Nephron (organoid): ENCODE data around the gene DOK7.

ENCODE experiments used
- H3K27ac Mint-ChIP-seq, 3 experiments: 2 replicates each; pipeline ENCODE4 v1.8.0; 2020; ENCODE audit warnings: mixed read lengths in 3 of 3, mild to moderate bottlenecking in 2 of 3, moderate library complexity in 1 of 3
- H3K27me3 Mint-ChIP-seq: 2 replicates; pipeline ENCODE4 v1.8.0; 2021; ENCODE audit warnings: low read depth, mild to moderate bottlenecking, moderate library complexity, mixed read lengths
- H3K36me3 Mint-ChIP-seq: 2 replicates; pipeline ENCODE4 v1.8.0; 2020; ENCODE audit warnings: low read depth, mixed read lengths
- H3K4me1 Mint-ChIP-seq: 2 replicates; pipeline ENCODE4 v1.8.0; 2020; ENCODE audit warnings: mixed read lengths
- H3K4me3 Mint-ChIP-seq, 3 experiments: 2 replicates each; pipeline ENCODE4 v1.8.0; 2020; ENCODE audit warnings: mild to moderate bottlenecking in 3 of 3, mixed read lengths in 3 of 3, moderate library complexity in 2 of 3
- H3K9me3 Mint-ChIP-seq: 2 replicates; pipeline ENCODE4 v1.8.0; 2020; ENCODE audit warnings: mixed read lengths
- CTCF ChIP-seq, 3 experiments: fragments of 200-600 bp; sonication (generic); IDR thresholded peaks; one replicate each; pipeline ENCODE4 v1.5.0; 2021; ENCODE audit warnings: antibody characterized with exemption in 3 of 3; ENCODE audit not compliant: unreplicated experiment in 3 of 3

Gene DOK7

DNA sequence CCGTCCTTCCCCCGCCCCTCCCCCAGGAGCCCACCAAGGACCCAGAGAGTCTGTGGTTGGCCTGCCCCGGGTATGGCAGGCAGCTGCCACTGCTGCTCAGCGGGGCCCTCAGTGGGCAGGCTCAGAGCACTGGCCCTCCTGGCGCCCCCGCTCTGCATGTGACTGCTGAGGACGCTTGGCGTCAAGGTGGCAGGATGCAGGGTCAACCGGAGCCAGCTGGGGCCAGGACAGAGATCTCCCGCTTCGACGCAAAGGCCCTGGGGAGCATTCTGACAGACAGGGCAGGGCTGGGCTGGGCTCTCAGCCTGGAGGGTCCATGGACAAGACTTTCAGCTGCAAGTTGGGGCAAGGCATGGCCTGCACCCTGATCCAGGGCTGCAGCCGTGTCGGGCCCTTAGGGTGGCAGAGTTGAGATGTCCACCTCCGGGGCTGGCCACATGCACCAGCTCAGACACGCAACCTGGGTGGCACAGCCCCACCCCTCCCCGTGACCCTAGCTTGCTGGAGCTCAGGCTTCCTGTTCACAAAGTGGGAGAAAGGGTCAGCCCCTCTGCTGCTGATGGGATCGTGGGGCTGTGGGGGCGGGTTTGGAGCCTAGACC is 38.8 kb downstream of the DOK7 start:
- Mint-ChIP-seq H3K36me3 (peaks cover 20% of the 10 kb centered on the region), H3K27me3 (no peaks in the 10 kb centered on the region), H3K4me3 (no peak overlapping the region)

GRCh38 chr4:3502941-3503936 is 40.1 kb downstream of the DOK7 start:
- no peaks in the 10 kb centered on the region for H3K4me1 Mint-ChIP-seq

More for the DNA sequence above, 38.8 kb downstream of the DOK7 start:
- Mint-ChIP-seq H3K9me3 (no peaks in the 10 kb centered on the region), H3K4me1 (no peaks in the 10 kb centered on the region), H3K27ac (no peak overlapping the region)
- no peak for TF ChIP-seq CTCF (IDR thresholded peaks at IDR 0.05; ENCODE audit: unreplicated experiment in 3 of 3)

GRCh38 chr4:3505231-3505630 is 42.1 kb downstream of the DOK7 start:
- Mint-ChIP-seq H3K27ac (no peak overlapping the region), H3K36me3 (peaks cover 44% of the 10 kb centered on the region), H3K9me3 (no peaks in the 10 kb centered on the region), H3K4me3 (no peak overlapping the region), H3K27me3 (no peaks in the 10 kb centered on the region), H3K4me1 (no peaks in the 10 kb centered on the region)
- TF ChIP-seq CTCF (IDR thresholded peaks at IDR 0.05; ENCODE audit: unreplicated experiment in 3 of 3), result no peak

More at GRCh38 chr4:3502941-3503936, 40.1 kb downstream of the DOK7 start:
- Mint-ChIP-seq H3K27ac (no peak overlapping the region), H3K4me3 (no peak overlapping the region), H3K9me3 (no peaks in the 10 kb centered on the region), H3K36me3 (peaks cover 30% of the 10 kb centered on the region), H3K27me3 (no peaks in the 10 kb centered on the region)
- no peak for TF ChIP-seq CTCF (IDR thresholded peaks at IDR 0.05; ENCODE audit: unreplicated experiment in 3 of 3)

GRCh38 chr4:3508542-3508941 is 45.4 kb downstream of the DOK7 start:
- H3K4me1 Mint-ChIP-seq, result no peaks in the 10 kb centered on the region
- no peaks in the 10 kb centered on the region for H3K27me3 Mint-ChIP-seq
- H3K4me3 Mint-ChIP-seq, result no peak overlapping the region
- no peak overlapping the region for H3K27ac Mint-ChIP-seq
- H3K36me3 Mint-ChIP-seq, result peaks cover 66% of the 10 kb centered on the region
- no peaks in the 10 kb centered on the region for H3K9me3 Mint-ChIP-seq
- TF ChIP-seq CTCF (IDR thresholded peaks at IDR 0.05; ENCODE audit: unreplicated experiment in 3 of 3), result no peak

DNA sequence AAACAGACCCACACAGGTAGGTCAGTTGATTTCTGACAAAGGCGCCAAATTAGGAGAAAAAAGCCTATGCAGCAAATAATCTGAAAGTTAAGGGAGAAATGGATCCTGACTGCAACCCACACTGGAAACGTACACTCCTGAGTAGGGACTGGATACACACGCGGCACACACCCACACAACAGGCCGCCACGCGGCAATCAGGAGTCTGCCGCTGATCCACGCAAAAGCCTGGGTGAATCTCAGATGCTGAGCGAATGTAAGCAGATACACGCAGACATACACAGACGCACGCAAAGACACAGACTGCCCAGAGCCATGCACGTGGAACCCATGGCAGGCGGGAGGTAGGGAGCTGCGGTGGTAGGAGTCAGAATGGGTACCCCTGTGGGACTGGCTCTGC is 47.4 kb downstream of the DOK7 start:
- H3K4me1 Mint-ChIP-seq, result no peaks in the 10 kb centered on the region
- H3K27ac Mint-ChIP-seq, result no peak overlapping the region
- no peak for TF ChIP-seq CTCF (IDR thresholded peaks at IDR 0.05; ENCODE audit: unreplicated experiment in 3 of 3)
- no peak overlapping the region for H3K4me3 Mint-ChIP-seq
- H3K27me3 Mint-ChIP-seq, result no peaks in the 10 kb centered on the region
- H3K36me3 Mint-ChIP-seq, result peaks cover 67% of the 10 kb centered on the region
- no peaks in the 10 kb centered on the region for H3K9me3 Mint-ChIP-seq
